ENCODE measurements around the gene BTBD3.

BTBD3 gene

GRCh38 chr20:11917663-11918062 lies at the start of gene BTBD3:
Gene BTBD3, plus strand, starts transcription at chr20:11917893. Its CDS starts 383 bp downstream, at chr20:11918276.
- peak; percentile 50 for DNase-seq

DNA sequence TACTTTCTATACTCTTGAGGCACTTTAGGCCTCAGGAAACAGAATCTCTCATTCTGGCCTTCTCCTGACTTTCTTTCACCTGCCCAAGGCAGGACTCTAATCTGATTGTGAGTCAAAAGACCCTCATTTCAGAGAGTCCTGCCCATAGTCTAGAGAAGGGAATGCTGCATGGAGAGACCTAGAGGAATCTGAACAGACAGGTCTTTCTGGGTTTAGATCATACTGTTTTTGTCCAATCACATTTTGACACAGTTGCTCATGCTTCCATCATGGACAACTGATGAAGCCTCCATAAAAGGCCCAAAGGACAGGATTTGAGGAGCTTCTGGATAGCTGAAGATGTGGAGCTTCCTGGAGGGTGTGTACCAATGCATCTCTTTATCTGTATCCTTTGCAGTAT lies 48.1 kb upstream of the BTBD3 start:
- no peak for DNase-seq

GRCh38 chr20:11870411-11870810 lies 47.3 kb upstream of the BTBD3 start:
- no peak for DNase-seq

GRCh38 chr20:11876555-11876954 lies 41.1 kb upstream of the BTBD3 start:
- no peak for DNase-seq

GRCh38 chr20:11880680-11881079 lies 37.0 kb upstream of the BTBD3 start:
- DNase-seq: no peak

GRCh38 chr20:11881449-11881848 lies 36.2 kb upstream of the BTBD3 start:
- no peak for DNase-seq

- no peak for DNase-seq
Measured at GRCh38 chr20:11882651-11883050, 35.0 kb upstream of the BTBD3 start.

DNA sequence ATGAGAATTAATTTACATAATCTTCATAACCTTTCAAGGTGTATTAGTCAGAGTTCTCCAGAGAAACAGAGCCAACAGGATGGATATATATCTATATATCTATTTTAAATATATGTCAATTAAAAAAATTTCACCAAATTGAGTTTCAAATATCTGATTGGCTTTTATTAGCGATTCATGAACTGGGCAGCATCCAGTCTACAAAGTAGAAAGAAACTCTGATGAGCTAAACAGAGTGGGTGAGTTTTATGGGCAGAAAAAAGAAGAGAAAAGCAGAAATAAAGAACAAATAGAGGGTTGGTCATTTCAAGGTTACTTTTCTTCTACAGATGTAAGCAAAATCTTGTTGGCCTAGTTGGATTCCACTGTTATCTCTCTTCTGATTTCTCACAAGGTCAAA lies 29.0 kb upstream of the BTBD3 start:
- no peak for DNase-seq

- DNase-seq: peak; percentile 82
Measured at GRCh38 chr20:11890331-11891076, 27.2 kb upstream of the BTBD3 start.

- DNase-seq: no peak
Measured at GRCh38 chr20:11891077-11891775, 26.5 kb upstream of the BTBD3 start.

GRCh38 chr20:11891776-11892545 lies 25.7 kb upstream of the BTBD3 start:
- DNase-seq: peak; percentile 63

GRCh38 chr20:11894062-11894461 lies 23.6 kb upstream of the BTBD3 start:
- DNase-seq: no peak

- no peak for DNase-seq
Measured at GRCh38 chr20:11895861-11896387, 21.8 kb upstream of the BTBD3 start.

- DNase-seq: peak; percentile 51
Measured at GRCh38 chr20:11901127-11901526, 16.6 kb upstream of the BTBD3 start.

- no peak for DNase-seq
Measured at GRCh38 chr20:11902285-11902697, 15.4 kb upstream of the BTBD3 start.

DNA sequence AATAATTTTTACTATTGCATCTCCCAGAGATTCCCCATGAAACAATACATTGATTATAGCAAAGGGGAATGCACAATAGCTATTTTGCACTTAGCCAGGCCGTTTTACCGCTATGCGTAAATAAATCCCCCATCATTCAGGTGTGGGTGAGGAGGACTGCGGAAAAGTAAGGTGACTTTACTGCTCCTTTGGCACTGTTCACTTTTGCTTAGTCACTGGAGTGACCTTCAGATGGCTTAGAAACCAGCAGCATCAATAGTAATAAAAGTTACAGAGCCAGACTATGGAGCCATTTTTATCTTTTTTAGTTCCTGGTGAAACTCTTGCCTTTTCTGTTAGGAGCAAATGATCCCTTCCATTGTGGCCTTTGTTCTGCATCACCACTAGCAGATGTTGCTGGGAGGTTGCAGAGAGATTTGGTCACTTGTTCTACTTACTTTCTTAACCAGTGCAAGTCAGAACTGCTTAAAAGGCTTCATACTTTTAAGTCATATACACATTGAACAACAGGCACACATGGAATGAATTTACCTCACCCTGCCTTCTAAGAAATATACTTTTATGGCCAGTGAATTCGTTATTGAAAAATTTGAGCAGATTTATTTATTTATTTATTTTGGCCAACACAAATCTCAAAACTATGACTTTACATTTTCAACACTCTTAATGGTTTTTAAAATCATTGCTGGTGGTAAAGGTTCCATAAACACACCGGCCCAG lies 12.1 kb upstream of the BTBD3 start:
- no peak for DNase-seq

DNA sequence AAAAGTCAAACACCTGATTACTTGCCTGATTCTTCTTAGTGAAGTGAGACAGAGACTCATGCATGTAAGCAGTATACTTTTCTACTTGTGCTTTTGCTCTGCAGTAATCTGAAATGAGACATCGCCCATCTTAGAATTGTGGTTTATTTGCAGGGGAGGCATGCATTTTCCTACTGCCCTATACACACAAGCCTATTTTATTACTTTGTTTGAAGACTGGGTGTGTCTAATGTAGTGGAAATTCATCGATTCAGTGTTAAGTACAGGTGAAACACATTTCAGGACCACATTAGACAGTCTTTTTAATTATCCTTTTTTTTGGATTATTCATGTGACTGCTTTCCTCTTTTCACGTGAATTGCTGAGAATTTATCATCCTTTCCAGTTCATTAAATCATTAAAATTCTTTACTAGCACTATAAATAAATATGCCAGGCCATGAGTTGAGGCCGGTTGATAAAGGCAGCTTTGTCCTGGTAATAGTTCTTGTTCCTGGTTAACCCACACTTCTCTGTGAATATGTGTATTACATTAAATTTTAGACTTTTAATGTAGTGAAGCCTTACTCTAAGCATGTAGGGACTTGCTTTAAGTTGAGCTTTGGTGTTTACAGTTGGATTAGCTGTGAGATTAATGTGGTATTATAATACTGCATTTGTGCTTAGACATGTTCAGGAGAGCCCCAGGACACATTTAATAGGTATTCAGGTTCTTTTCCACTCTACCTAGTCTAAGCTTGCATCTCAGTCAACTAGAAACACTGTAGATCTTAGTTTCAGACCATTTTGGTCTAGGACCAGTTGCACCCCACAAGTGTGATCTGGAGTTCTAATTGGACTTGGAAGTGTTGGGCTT lies 10.8 kb upstream of the BTBD3 start:
- no peak for DNase-seq

DNA sequence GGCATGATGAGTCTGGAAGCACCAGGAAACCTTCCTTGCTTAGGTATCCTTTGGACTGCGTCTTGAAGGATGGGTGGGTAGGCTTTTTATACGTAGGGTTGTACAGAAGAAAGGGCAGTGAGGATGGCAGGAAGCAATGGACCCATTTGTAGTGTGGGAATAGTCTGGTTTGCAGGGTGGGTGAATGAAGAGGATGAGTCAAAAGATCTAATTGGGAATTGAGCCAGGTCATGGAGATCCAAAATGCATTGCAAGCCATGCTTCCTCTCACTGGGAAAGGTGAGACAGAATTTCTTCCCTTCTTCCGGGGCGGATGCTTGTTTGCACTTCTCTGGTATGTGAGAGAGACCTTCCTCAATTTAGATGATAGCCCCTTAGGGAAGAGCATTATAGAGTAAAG lies 10.1 kb upstream of the BTBD3 start:
- DNase-seq: no peak

DNA sequence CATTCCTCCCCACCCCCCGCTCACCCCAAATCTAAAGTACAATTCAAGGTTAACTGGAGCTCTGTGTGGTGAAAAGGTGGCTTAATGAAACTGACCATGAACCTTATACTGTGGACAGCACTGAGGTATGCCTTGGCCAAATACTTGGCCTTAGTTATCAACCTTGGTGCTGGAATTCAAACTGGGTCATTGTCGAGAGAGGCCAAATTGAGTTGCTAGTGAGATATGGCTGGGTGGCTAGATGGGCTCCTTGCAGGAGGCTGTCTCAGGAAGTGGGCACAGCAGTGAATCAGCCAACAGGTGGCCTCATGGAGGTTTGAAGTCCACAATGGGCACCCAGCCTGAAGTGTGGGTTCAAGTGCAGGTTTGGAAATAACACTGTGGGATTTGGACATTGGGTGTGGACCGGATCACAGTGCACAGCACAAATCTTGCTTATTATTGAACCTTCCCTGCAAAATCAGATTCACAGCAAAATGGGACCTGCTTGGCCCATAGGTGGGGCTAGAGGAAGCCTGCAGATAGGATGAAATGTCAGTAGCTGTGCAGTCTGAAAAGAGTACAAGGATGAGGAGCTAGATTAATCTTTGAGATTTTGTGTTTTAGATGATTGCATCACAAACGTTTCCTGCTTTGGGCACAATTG lies 5.6 kb upstream of the BTBD3 start:
- DNase-seq: no peak

GRCh38 chr20:11912659-11913415 lies 4.9 kb upstream of the BTBD3 start:
- no peak for DNase-seq
